HG03103 (cell line): ENCODE data around the gene UCN3.
"Not testable (repeated sequence)": the region's sequence is repeated elsewhere in the genome, so short reads cannot be mapped to it uniquely, and the experiment has no call there.

Experiments
- ATAC-seq: cut with Tn5 transposase; IDR thresholded peaks from one replicate; pipeline ENCODE4 v1.9.1; 2021; ENCODE audit warnings: low read depth; ENCODE audit not compliant: unreplicated experiment

The UCN3 gene

GRCh38 chr10:5364374-5364773 lies 392 bp upstream of the UCN3 start:
- ATAC-seq = no peak

GRCh38 chr10:5365928-5366327 lies 1.2 kb downstream of the UCN3 start:
- no peak for ATAC-seq

DNA sequence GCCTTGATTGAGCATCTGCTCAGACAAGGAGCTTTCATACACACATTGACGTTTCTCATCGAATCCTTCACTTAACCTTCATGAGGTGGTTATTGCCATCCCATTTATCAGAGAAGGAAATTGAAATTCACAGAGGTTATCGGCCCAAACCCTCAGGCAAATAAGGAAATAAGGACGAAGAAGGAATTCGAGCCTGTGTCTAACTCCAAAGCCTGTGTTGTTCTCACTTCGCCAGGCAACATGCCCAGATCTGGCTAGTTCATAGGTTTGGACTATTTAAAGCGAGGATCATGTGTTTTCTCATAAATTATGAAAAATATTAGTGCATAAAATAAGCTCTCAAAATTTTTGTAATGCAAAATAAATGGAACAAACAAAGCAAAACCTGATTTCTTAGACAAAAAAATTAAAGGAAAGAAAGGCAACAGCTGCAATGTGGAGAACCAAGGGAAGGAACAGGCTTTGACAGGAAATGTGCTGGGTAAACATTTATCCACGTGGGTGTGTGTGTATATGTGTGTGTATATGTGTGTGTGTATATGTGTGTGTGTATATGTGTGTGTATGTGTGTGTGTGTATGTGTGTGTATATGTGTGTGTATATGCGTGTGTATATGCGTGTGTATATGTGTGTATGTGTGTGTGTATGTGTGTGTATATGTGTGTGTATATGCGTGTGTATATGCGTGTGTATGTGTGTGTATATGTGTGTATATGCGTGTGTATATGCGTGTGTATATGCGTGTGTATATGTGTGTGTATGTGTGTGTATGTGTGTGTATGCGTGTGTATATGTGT lies 4.8 kb downstream of the UCN3 start:
- no peak for ATAC-seq

DNA sequence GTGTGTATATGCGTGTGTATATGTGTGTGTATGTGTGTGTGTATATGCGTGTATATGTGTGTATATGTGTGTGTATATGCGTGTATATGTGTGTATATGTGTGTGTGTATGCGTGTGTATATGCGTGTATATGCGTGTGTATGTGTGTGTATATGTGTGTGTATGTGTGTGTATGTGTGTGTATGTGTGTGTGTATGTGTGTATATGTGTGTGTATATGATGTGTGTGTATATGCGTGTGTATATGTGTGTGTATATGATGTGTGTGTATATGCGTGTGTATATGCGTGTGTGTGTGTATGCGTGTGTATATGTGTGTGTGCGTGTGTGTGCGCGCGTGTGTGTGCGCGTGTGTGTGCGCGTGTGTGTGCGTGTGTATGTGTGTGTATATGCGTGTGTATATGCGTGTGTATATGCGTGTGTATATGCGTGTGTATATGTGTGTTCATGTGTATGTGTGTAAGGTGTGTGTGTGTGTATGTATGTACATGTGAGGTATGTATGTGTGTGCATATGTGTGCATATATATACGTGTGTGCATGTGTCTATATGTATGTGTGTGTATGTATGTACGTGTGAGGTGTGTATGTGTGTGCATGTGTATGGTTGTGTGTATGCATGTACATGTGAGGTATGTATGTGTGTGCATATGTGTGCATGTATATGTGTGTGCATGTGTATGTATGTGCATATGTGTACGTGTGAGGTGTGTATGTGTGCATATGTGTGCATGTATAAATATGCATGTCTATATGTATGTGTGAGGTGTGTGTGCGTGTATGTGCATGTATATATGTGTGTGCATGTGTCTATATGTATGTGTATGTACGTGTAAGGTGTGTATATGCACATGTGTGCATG lies 6.0 kb downstream of the UCN3 start:
- no peak for ATAC-seq

- no peak for ATAC-seq
These were observed 8.5 kb downstream of the UCN3 start for GRCh38 chr10:5373307-5373706.

- ATAC-seq = no peak
These were observed 9.3 kb downstream of the UCN3 start for GRCh38 chr10:5373891-5374611.

DNA sequence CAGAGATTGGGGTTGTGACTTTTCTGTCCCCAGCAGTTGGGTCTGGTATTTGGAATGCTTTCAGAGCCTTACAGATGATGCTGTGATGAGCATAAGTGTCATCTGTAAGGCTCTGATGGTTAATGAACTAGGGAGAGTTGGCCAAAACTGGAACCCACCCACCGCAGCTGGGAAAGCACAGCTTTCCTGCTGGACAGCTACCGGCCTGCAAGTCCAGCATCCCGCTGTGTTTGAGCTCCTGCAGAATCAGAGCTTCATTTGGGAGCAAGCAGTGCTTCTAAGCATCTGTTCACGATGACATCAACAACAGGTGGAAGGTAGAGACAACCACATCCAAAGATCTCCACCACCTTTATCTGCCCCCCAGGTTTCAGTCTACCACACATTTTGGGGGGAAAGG lies 11.7 kb downstream of the UCN3 start:
- no peak for ATAC-seq

- ATAC-seq = not testable (repeated sequence)
These were observed 14.4 kb downstream of the UCN3 start for GRCh38 chr10:5379202-5379601.

- not testable (repeated sequence) for ATAC-seq
These were observed 15.6 kb downstream of the UCN3 start for GRCh38 chr10:5380395-5380794.

GRCh38 chr10:5381187-5381586 lies 16.4 kb downstream of the UCN3 start:
- no peak for ATAC-seq

- ATAC-seq = no peak
These were observed 20.5 kb downstream of the UCN3 start for GRCh38 chr10:5385224-5385623.

DNA sequence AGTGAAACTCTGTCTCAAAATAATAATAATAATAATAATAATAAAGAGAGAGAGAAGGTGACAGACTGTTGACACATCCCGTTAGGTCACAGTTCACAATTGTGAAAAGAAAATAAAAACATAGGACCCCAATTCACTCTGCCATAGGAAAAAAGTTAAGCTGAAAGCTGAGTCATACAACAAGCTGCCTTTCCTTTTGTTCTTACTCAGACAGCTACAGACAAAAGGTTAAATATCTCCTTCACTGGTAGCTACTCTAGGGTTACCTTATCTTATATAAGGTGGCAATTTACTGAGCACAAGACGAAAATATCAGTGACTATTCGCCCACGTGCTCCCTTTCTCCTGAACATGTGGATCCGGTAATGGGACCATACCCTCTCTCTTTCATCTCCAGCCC lies 22.4 kb downstream of the UCN3 start:
- ATAC-seq = no peak

- ATAC-seq = no peak
These were observed 25.9 kb downstream of the UCN3 start for GRCh38 chr10:5390607-5391205.

DNA sequence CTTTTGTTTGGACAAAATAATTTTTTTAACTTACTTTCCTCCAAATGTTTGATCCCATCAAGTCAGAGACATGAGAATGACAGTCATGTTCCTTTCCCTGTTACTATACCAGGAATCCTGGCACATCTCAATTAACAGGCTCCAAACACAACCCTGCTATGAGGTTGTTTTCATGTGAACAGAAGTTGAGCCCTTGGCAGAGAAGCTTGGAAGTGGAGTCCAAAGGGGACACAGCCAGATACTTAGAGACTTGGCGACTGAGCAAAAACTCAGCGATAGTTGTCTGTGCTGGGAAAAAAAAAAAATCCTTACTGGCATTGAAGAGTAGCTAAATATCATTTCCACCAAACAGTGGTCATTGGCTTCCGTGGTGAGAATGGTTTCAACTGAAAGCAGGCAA lies 27.0 kb downstream of the UCN3 start:
- ATAC-seq = no peak

DNA sequence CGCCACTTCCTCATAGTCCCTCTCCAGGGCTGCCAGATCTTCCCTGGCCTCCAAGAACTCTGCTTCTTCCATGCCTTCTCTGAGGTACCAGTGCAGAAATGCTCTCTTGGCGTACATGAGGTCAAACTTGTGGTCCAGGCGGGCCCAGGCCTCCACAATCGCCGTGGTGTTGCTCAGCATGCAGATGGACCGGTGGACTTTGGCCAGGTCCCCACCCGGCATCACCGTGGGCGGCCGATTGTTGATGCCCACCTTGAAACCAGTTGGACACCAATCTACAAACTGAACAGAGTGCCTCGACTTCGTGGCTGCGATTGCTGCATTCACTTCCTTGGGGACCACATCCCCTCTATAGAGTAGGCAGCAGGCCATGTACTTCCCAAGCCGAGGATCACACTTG lies 28.8 kb downstream of the UCN3 start:
- ATAC-seq = no peak

DNA sequence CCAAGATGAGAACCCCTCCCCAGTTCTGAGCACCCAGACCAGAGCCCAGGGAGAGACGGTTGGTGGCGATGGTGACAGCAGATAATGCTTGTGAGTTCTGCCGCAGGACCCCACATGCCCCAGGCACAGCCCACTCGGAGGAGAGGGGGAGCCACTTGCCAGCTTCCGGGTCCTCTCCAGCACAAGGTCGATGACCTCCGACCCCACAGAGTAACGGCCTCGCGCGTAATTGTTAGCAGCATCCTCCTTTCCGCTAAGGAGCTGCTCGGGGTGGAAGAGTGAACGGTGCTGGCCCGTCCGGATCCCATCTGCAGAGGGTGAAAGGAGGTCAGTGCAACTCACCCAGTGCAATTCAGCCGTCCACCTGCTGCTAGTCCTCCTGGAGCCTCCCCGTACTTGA lies 30.4 kb downstream of the UCN3 start:
- no peak for ATAC-seq

GRCh38 chr10:5396556-5397300 lies 32.0 kb downstream of the UCN3 start:
- ATAC-seq = no peak

- ATAC-seq = no peak
These were observed 34.6 kb downstream of the UCN3 start for GRCh38 chr10:5399332-5399731.

DNA sequence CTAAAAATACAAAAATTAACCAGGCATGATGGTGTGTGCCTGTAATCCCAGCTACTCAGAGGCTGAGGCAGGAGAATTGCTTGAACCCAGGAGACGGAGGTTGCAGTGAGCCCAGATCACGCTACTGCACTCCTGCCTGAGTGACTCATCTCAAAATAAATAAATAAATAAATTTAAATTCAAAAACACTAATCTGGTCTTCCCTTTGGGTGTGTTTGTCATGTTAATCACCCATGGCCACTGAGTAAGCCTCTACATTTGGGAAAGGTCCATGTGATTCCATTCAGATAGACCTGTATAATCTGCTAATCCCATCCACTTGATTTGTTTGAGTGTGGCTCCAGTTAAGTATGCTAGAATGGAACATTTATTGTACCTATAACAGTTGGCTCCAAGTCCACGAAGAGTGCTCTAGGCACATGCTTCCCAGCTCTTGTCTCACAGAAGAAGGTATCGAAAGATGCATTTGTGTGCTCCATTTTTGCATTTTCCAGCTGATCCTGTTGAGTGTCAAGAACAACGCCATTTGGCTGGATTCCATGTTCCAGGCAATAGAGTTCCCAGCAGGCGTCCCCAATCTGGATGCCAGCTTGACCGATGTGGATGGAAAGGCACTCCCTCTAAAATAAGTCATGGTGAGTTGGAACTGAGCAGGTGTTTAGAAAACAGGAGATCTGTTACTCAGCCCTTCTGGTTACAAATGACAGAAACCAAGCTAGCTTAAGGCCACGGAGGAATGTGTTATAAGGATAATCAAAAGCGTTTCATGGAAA lies 35.9 kb downstream of the UCN3 start:
- no peak for ATAC-seq
